ENCODE results near the gene SLC34A3.
"Not testable (repeated sequence)": the region's sequence is repeated elsewhere in the genome, so short reads cannot be mapped to it uniquely, and the experiment has no call there.

The SLC34A3 gene

DNA sequence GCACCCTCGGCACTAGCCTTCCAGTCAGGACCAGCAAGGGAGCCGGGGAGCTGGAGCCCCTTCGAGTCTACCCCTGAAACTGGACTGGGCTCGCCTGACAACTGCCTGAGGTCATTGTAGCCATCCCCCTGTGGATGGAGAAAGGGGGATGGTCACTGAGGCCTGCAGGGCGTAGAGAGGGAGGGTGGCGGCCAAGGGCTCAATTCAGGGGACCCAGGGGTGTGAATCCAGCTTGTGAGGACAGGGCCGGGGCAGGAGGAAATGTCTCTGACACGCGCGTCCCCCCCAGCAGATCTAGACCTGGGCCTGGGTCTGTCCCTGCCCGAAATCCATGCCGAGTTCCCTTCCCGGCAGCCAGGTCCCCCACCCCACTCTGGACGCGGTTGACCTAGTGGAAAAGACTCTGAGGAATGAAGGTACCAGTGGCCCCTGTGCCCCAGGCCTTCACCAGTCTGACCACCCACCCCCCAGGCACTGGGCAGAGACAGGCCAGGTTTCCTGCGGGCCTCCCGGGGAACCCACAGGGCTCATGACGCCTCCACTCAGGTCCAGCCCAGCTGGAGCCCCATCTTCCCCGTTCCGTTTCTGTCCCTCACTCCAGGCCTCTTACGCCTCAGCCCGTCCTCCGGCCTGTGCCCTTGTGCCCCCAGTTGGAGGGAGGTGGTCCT is 805 bp downstream of the SLC34A3 start:
- no peak for DNase-seq

DNA sequence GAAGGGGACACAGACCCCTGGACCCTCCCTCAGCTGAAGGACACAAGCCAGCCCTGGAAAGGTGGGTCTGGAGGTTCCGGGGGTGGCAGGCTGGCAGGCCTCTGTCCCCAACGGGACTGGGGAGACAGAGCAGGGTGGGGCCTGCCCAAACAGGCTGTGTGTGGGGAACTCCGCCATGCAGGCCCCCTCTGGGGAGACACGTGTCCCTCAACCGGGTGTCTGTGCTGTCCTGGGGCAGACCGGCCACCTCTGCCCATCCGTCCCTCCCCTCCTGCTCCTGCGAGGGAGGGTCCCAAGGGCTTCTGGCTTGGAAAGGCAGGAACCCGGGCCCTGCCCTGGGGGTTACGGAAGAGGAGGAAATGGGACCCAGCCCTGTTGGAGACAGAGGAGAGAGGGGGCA is 1.4 kb downstream of the SLC34A3 start:
- DNase-seq: no peak

DNA sequence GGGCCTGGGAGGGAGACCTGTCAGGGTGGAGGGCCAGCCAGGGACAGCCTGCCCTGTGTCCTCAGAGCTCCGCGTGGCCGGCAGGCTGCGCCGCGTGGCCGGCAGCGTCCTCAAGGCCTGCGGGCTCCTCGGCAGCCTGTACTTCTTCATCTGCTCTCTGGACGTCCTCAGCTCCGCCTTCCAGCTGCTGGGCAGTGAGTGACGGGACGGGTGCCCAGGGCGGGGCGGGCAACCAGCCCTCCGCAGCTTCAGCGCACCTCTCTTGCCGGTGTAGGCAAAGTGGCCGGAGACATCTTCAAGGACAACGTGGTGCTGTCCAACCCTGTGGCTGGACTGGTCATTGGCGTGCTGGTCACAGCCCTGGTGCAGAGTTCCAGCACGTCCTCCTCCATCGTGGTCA is 1.8 kb downstream of the SLC34A3 start:
- DNase-seq: no peak

DNA sequence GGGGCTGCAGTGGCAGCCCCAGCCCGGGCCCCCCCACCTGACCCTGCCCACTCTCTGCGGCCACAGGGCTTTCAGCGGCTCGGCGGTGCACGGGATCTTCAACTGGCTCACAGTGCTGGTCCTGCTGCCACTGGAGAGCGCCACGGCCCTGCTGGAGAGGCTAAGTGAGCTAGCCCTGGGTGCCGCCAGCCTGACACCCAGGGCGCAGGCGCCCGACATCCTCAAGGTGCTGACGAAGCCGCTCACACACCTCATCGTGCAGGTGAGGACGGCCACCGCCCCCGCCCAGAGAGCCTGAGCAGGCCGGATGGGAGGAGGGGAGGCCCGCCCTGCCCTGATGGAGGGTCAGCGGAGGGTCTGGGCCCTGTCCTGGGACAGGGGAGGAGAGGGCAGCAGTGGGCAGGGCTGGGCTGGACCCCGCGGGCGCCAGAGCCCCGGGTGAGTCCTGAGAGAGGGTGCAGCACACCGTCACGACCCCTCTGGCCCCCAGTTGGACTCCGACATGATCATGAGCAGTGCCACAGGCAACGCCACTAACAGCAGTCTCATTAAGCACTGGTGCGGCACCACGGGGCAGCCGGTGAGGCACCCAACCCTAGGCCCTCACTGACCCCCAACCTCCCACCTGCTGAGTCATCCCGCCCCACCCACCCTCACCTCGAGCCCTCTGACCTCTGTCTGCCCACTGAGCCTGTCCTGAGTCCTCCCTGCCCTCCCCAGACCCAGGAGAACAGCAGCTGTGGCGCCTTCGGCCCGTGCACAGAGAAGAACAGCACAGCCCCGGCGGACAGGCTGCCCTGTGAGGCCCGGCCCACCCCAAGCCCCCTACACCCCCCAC is 2.7 kb downstream of the SLC34A3 start:
- no peak for DNase-seq

DNA sequence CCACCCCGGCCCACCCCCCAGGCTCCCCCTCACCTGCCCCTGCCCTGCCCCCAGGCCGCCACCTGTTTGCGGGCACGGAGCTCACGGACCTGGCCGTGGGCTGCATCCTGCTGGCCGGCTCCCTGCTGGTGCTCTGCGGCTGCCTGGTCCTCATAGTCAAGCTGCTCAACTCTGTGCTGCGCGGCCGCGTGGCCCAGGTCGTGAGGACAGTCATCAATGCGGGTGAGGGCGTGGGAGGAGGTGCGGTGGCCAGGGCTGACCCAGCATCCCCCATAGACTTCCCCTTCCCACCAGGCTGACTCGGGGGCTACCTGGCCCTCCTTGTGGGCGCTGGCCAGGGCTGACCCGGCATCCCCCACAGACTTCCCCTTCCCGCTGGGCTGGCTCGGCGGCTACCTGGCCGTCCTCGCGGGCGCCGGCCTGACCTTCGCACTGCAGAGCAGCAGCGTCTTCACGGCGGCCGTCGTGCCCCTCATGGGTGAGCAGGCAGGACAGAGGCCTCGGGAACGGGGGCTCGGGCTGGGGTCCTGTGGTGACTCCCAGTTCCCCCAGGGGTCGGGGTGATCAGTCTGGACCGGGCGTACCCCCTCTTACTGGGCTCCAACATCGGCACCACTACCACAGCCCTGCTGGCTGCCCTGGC is 3.5 kb downstream of the SLC34A3 start:
- DNase-seq: no peak

DNA sequence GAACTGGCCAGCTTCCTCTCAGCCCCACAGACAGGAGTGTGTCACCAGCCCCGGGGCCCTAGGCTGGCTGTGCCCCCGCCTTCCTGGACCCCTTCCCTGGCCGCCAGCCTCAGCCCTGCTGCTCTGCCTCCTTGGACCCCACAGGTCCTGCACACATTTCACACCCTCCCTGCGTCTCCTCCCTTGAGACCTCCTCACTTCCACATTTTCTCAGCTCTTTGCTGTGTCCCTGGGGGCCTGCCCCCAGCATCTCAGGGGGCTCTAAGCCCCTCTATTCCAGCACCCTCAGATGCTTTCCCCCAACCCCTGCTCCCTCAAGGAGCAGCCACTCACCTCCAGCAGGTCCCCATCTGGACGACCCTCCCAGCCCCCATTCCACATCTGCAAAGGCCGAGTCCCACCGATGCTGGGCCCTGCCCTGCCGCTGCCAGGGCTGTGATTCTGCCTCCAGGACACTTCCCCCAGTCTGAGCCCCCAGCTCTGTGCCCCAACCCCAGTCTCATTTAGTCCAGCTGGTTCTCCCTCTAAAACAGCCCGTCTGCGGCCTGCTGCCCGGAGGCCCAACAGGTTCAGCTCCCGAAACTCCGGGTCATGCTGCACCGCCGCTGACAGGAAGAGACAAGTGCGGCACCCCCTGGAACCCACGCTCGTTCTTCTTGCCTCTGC is 4.2 kb downstream of the SLC34A3 start:
- DNase-seq: no peak

DNA sequence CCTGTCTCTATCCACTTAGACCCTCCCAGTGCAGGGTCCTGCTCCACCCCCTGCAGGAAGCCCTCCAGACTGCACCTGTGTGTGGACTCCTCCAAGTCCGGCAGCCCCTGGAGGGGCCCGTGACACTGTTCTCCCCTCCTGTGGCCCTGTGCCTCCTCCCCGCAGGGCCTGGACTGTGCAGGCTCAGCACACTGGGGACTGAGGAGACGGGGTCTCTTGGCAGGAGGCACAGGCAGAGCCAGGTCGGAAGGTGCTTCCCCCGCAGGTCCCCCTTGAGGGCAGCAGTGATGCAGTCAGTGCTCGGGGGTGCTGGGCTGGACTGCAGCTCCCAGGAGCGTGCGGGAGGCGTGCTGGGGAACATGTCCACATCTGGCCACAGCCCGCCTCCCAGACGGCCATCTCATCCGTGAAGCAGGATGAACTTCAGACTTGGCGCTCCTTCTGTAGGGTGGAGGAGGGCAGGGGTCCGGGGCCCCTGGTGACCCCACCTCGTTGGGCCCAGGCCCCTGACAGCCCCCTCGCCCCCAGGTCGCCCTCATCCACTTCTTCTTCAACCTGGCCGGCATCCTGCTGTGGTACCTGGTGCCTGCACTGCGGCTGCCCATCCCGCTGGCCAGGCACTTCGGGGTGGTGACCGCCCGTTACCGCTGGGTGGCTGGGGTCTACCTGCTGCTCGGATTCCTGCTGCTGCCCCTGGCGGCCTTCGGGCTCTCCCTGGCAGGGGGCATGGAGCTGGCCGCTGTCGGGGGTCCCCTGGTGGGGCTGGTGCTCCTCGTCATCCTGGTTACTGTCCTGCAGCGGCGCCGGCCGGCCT is 4.9 kb downstream of the SLC34A3 start:
- no peak for DNase-seq

DNA sequence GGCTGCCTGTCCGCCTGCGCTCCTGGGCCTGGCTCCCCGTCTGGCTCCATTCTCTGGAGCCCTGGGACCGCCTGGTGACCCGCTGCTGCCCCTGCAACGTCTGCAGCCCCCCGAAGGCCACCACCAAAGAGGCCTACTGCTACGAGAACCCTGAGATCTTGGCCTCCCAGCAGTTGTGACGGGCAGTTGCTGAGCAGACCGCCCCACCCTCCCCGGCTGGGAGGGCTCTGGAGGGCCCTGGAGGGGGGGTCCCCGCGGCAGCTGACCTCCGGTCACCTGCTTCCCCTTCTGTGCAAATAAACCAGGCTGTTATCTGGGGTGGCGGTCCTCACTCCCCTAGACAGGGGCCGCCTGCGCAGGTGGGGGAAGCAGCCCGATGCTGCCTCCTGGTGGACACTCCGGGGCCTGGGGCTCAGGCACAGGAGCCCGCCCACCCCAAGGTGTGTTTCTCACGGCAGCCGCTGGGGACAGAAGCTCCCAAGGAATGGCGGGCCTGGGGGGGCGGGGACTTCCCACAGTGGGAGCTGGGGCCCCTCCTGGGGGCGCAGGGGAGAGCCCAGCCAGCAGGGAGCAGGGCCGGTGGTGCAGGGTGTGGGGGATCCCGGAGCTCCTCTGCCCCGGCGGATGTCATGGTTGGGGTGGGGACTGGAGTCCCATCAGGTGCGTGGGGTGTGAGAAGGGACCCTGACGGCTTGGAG is 5.7 kb downstream of the SLC34A3 start:
- peak; percentile 76 for DNase-seq

DNA sequence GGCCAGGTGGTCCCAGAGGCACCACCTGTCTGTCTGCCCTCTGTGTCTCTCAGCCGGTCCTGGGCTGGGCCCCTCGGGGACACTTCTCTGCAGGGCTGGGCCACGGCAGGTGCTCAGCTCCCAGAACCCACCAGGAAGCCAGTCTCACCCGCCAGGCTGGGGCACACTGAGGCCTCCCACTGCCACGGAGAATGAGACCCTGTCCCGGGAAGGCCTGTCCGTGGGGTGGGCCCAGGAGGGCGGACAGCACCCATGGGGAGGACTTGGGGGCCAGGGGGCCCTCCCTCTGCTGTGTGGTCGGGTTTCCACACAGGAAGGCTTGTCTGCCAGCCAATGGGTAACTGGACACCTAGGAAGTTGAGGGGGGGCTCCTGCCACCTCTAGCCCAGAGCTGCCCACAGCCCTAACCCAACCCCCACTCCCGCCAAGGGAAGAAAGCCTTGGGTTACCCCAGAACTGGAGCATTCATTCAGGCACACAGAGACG is 6.3 kb downstream of the SLC34A3 start:
- no peak for DNase-seq

DNA sequence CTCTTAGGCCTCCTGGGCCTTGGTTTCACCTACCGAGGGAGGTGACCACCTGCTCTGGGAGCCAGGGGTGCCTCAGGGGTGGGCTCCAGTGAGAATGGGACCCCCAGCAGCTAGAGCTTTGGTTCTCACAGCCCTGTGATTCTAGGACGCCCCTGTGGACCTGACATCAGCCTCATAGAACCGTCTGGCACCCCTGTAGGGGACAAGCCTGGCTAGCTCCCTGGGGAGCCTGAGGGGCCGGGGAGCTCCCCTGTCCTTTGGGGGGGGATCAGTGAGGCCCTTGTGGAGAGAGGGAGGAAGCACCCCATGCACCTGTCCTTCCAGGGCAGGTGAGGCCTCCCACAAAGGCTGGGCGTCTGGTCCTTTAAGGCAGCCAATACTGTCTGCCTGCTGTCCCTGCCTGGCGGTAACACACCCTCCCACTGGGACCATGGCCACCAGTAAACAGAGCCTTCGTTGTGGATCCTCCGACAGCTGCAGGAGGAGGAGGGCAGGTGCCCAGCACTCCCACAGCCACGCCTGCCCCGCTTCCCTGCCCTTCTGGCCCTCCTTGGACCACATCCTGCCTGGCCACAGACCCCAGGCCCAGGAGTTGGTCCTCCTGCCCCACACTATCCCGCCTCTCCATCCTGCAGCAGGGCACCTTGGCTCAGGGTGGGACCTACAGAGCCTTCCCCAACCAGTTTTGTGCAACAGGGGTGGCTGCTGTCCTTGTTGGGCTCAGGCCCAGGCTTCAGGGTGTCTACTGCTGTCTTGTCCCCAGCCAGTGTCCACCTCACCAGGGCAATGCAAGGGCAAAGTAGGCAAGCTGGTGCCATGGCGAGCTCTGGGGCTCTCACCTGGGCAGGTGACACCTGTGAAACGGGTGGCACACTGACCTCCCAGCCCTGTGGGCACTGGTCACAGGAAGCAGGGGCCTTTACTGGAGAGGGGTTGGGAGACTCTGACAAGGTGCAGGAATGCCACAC is 7.3 kb downstream of the SLC34A3 start:
- no peak for DNase-seq

DNA sequence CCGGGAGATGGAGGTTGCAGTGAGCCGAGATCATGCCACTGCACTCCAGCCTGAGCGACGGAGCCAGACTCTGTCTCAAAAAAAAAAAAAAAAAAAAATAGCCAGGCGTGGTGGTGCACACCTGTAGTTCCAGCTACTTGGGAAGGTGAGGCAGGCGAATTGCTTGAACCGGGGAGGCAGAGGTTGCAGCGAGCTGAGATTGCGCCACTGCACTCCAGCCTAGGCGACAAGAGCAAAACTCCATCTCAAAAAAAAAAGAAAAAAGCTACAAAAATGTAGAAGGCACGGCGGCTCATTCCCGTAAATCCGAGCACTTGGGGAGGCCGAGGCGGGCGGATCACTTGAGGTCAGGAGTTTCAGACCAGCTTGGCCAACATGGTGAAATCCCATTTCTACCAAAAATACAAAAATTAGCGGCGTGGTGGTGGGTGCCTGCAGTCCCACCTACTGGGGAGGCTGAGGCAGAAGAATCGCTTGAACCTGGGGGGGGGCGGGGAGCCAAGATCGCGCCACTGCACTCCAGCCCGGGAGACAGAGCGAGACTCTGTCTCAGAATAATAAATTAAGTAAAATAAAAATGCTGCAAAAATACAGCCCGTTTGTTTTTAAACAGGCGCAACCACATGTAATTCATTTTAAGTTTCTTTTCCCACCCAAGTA is 9.0 kb downstream of the SLC34A3 start:
- DNase-seq: not testable (repeated sequence)

DNA sequence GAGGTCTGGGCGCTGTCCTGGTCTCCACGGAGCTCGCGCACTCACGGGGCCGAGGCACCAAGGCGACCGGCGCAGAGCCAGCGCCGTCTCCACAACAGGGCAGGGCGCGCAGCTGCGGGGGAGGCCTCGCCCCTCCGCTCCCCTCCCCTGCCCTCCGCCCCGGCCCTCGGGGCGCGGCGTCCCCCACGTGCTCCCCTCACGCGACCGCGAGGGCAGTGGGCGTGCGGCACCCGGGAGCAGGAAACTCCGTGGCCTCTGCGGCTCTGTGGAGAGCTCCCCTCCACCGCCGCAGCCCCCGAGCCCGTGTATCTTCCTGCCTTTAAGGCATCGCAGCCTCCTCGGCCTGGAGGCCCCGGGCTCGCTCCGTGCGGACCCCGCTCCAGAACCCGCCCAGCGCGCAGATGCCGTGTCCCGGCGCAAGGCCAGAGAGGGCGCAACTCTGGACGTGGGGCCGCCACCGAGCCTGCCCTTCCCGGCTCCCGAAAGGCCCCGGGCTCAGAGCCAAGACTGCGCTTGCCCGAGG is 9.7 kb downstream of the SLC34A3 start:
- peak; percentile 60 for DNase-seq

DNA sequence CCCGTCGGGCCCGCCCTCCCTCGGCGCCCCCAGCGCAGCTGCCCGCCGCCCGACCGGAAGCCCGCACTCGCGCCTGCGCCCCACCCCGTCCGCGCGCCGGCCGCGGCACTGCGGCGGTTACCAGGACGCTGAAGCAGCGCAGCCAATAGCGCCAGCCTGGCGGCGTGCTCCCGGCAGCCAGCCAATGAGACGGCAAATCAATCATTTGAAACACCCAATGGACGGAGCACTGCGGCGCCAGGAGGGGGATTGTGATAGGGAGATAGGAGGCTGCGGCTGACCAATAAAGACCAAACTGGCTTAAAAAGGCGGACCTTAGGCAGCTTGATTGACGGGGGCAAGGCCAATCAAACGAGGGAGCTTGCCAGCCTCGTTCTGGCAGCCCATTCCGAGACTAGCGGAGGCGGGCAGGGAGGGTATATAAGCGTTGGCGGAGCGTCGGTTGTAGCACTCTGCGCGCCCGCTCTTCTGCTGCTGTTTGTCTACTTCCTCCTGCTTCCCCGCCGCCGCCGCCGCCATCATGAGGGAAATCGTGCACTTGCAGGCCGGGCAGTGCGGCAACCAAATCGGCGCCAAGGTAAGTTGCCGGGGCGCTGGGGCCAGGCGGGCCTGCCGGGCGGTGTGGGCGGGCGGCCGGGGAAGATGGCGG is 10.3 kb downstream of the SLC34A3 start, which contains the start of gene TUBB4B:
Gene TUBB4B, plus strand, starts transcription at position 447 of the 649 bp plus-strand sequence. Its CDS starts 74 bp downstream, at position 521.
- DNase-seq: peak; percentile 100

DNA sequence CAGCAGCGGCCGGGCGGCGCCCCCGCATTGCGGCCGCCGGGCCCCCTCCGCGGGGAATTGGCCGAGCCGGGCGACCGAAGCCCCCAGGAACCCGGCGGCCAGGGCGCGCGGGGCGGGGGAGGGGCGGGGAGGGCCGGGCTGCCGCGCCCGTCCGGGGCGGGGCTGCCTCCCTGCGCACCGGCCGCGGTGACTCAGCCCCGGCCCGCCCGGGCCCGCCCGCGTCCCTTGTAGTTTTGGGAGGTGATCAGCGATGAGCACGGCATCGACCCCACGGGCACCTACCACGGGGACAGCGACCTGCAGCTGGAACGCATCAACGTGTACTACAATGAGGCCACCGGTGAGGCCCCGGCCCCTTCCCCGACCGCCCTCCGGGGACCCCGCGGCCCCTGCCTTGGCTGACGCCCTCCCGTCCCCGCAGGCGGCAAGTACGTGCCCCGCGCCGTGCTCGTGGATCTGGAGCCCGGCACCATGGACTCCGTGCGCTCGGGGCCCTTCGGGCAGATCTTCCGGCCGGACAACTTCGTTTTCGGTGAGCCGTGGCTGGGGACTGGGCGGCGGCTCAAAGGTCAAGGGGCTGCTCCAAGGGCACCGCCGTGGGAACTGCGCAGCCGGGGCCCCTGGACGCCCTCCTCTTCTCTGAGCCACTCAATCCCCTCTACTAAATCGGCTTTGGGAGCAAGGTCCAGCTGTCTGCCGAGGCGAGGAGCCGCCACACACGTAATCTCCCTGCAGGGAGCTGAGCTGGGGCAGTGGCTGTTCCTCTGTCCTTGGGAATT is 11.0 kb downstream of the SLC34A3 start:
- peak; percentile 48 for DNase-seq

DNA sequence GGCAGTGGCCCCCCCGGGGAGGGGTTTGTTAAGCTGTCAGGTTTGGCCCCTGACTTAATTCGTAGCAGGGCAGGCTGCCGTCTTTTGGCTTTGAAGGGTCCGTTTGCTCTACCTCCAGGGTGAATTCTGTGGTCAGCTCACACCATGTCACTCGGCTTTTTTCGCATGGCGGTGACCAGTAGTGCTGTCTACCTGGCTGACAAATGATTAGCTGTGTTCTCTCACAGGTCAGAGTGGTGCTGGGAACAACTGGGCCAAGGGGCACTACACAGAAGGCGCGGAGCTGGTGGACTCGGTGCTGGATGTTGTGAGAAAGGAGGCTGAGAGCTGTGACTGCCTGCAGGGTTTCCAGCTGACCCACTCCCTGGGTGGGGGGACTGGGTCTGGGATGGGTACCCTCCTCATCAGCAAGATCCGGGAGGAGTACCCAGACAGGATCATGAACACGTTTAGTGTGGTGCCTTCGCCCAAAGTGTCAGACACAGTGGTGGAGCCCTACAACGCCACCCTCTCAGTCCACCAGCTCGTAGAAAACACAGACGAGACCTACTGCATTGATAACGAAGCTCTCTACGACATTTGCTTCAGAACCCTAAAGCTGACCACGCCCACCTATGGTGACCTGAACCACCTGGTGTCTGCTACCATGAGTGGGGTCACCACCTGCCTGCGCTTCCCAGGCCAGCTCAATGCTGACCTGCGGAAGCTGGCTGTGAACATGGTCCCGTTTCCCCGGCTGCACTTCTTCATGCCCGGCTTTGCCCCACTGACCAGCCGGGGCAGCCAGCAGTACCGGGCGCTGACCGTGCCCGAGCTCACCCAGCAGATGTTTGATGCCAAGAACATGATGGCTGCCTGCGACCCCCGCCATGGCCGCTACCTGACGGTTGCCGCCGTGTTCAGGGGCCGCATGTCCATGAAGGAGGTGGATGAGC is 11.8 kb downstream of the SLC34A3 start:
- no peak for DNase-seq

DNA sequence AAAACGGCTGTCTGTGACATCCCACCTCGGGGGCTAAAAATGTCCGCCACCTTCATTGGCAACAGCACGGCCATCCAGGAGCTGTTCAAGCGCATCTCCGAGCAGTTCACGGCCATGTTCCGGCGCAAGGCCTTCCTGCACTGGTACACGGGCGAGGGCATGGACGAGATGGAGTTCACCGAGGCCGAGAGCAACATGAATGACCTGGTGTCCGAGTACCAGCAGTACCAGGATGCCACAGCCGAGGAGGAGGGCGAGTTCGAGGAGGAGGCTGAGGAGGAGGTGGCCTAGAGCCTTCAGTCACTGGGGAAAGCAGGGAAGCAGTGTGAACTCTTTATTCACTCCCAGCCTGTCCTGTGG is 12.5 kb downstream of the SLC34A3 start:
- not testable (repeated sequence) for DNase-seq
